T-helper 17 cell (primary cell): ENCODE results near the gene ITIH5. TPM values are rescaled to one million over a fixed set of nuclear protein-coding genes. Genes with fewer than 3 reads are reported as not detected.

Experiments used
- ATAC-seq: fragments of 150-1000 bp; cut with Tn5 transposase; 2 replicates; pipeline ENCODE4 v1.10.0; 2021; ENCODE audit warnings: mild to moderate bottlenecking, moderate library complexity
- DNase-seq, 3 donors: peaks; one replicate each; pipeline versions ENCODE4 v3.0.0 to v3.0.0-alpha.2; 2020 to 2021
- H3K9me3 ChIP-seq: one replicate; pipeline ENCODE4 v1.7.0; 2013; ENCODE audit warnings: low read length, mild to moderate bottlenecking; ENCODE audit not compliant: control insufficient read depth, poor library complexity, severe bottlenecking
- H3K27ac Mint-ChIP-seq: one replicate; pipeline ENCODE4 v1.8.0; 2022; ENCODE audit warnings: mild to moderate bottlenecking, moderate library complexity, mixed read lengths
- H3K27me3 Mint-ChIP-seq: one replicate; pipeline ENCODE4 v1.8.0; 2022; ENCODE audit warnings: mixed read lengths
- H3K36me3 Mint-ChIP-seq: one replicate; pipeline ENCODE4 v1.8.0; 2022; ENCODE audit warnings: low read depth, mixed read lengths
- H3K4me1 Mint-ChIP-seq: one replicate; pipeline ENCODE4 v1.8.0; 2022; ENCODE audit warnings: mild to moderate bottlenecking, mixed read lengths
- H3K4me3 Mint-ChIP-seq: one replicate; pipeline ENCODE4 v1.8.0; 2022; ENCODE audit warnings: mild to moderate bottlenecking, moderate library complexity, mixed read lengths
- total RNA-seq, 4 donors: library from RNA in 2 of 4; stranded (reverse) in 2 of 4; gene quantifications; one replicate each; pipeline ENCODE4 v1.2.3 and lab custom pipeline; 2022 to 2026

The ITIH5 gene
- total RNA-seq, 2 donors from 2014 or later = not detected

DNA sequence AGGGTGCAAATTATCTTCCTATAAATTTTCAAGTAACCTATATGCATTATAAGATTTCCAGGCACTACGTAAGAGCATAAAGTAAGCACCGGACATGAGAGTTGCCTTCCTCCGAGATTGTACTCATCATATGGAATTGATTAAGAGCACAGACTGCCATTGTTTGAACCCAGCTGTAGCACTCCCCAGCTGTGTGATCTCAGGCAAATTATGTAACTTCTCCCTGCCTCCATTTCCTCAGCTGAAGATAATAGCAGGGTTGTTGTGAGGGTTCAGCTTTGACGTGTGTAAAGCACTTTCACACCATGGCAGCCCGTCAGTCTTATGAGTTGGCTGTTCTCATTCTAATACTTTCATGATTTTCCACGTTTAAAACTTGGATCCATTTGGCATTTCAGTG lies 122.6 kb downstream of the ITIH5 start:
- ATAC-seq = no peak
- Mint-ChIP-seq H3K27ac (no peak overlapping the region), H3K4me3 (no peak overlapping the region)

DNA sequence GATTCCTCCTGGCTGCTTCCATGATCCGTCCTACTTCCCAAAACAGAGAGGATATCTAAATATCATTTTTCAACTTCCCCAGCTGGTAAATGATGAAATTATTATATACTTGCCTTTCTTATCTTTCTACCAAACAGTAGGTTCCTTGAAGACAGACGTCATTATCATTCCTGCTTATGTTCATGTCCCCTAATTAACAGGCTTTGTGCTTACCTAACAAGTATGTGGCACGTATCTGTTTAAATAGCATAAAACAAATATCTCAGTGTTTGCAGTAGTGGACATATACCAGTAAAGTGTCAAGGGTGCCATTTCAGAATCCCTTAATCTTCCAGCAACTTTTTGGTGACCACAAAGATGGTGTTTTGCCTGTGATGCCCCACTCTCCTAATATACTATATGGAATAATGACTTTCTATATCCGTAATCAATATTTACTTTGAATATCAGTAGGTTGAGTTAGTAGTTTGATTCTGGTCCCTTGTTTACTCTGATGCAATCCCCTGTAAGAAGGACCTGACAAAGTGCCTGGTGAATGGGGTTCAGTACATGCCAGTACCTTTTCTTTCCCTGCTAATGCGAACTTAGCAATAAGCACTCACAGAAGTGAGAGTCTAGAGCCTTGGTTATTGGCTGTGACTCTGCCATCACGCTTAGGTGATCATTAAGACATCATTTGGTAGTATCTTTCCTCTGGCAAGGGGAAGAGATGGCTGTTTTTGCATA lies 124.4 kb downstream of the ITIH5 start:
- ATAC-seq (no peak), DNase-seq (no peak)
- no peaks in the 10 kb centered on the region for H3K9me3 ChIP-seq
- no peaks in the 10 kb centered on the region for H3K36me3 Mint-ChIP-seq
- H3K4me1 Mint-ChIP-seq = peaks cover 5% of the 10 kb centered on the region
- no peak overlapping the region for H3K27ac Mint-ChIP-seq
- H3K4me3 Mint-ChIP-seq = no peak overlapping the region
- peaks cover 6% of the 10 kb centered on the region for H3K27me3 Mint-ChIP-seq

More for the DNA sequence above, 122.6 kb downstream of the ITIH5 start:
- Mint-ChIP-seq H3K27me3 (peaks cover 16% of the 10 kb centered on the region), H3K36me3 (no peaks in the 10 kb centered on the region), H3K4me1 (peaks cover 7% of the 10 kb centered on the region)
- no peak for DNase-seq
- no peaks in the 10 kb centered on the region for H3K9me3 ChIP-seq

DNA sequence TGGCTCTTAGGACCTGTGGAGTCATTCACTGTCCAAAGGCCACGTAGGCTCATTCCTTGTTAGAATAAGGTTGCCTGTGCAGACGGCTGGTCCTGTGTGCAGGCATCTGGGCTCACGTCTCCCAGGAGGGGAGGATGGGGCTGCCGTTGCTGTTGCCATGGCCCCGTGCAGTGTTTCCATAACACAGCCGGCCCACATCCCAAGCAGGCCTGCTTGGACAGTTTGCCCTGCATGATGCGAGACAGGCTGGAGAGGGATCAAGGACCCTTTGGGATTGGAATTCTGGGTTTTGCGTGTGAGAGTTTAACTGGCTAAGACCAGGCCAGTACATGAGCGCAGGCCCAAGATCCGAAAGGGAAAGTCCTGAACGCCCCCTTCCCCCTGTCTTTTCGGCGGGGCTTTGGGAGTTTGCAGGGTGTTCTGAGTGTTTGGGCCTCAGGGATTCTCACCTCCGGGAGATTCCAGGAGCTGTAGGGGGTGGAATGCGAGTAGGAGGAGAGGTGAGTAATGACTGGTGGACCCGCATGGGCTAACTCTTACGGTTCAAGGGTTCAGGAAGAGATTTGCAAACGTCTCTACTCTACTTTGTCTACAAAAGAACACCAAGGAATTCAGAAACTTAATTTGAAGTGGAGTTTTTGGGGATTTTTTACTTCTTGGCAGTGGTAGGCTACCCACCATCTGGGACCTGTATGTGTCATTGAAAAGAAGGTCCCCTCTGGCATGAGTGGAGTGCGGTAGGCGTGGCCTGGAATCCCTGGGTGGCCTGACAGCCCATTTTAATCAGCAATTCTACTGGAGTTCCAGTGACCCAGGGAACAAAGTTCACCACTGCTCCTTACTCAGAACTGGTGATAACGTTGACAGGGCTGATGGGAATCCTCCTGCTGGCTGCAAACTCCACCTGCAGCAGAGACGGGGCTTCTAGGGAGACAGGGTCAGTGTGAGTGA lies 125.4 kb downstream of the ITIH5 start:
- Mint-ChIP-seq H3K4me3 (no peak overlapping the region), H3K27ac (no peak overlapping the region), H3K4me1 (peaks cover 5% of the 10 kb centered on the region), H3K36me3 (no peaks in the 10 kb centered on the region), H3K27me3 (peaks cover 6% of the 10 kb centered on the region)
- DNase-seq (no peak), ATAC-seq (no peak)
- H3K9me3 ChIP-seq = no peaks in the 10 kb centered on the region

DNA sequence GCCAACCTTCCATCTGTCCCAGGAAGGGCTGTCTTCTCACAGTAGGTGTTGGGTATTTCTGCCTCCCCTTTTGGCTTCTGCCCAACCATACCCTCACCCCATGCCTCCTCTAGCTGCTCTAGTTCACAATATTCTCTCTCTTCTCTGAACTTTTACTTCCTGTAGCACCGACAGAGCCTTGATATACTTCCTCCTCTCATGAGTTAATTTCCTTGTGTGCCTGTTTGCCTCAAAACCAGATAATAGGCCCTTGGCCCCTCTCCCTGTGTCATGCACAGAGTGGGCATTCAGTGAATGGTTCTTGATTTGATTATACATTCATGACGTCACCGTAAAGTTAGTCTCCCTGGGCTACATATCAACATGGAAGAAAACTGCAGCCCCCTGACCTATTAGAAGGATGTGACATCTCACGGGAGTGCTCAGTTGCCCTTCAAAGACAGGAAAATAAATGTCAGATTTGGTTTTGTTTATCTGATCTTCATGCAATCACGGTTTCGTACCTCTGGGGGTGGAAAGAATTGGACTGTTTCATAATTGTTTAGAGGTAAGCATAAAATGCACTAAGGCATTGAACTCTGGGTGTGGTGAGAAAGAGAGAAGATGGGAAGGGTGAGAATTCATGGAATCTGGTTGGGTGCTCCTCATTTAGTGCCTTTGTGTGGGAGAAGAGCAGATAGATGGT lies 127.7 kb downstream of the ITIH5 start:
- Mint-ChIP-seq H3K27me3 (peaks cover 9% of the 10 kb centered on the region), H3K4me3 (no peak overlapping the region), H3K36me3 (no peaks in the 10 kb centered on the region), H3K27ac (no peak overlapping the region), H3K4me1 (peaks cover 5% of the 10 kb centered on the region)
- no peak for DNase-seq
- H3K9me3 ChIP-seq = no peaks in the 10 kb centered on the region
- ATAC-seq = no peak

DNA sequence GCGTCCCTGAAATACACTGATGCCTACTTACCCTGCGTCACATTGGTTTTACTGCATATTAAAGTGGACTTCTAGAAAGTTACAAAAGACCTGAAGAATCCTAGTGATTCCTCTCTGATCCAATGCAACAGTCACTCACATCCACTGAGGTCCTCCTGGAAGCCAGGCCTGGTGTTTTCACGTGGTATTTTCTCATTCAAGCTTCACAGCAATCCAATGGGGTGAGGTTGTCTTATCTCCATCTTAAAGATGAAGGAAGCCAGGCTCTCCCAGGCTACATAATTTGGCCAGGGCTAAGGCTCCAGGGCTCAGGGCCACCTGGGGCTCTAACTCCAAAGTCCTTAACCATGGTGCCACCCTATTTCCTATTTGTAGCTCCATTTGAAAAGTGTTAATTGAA lies 129.6 kb downstream of the ITIH5 start:
- H3K9me3 ChIP-seq = no peaks in the 10 kb centered on the region
- peaks cover 6% of the 10 kb centered on the region for H3K4me1 Mint-ChIP-seq
- H3K27ac Mint-ChIP-seq = no peak overlapping the region
- no peak overlapping the region for H3K4me3 Mint-ChIP-seq
- ATAC-seq (no peak), DNase-seq (no peak)
- H3K27me3 Mint-ChIP-seq = peaks cover 11% of the 10 kb centered on the region
- H3K36me3 Mint-ChIP-seq = no peaks in the 10 kb centered on the region

DNA sequence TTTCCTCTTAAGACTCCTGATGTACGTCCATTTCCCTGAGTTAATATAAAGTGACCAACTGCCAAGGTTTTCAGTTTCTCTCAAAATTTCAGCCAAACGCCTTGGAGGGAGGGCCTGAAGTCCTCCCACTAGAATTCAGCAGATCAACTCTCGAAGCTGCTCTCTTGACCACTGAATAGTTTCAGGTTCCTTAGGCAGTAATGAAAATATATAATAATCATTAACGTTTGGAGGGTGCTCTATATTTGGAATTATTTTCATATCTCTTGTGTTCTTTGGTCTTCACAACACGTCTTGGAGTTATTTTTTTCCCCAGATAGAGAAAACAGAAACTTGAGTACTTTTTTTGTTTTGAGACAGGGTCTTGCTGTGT lies 132.3 kb downstream of the ITIH5 start:
- no peaks in the 10 kb centered on the region for H3K9me3 ChIP-seq
- H3K36me3 Mint-ChIP-seq = no peaks in the 10 kb centered on the region
- DNase-seq (no peak), ATAC-seq (no peak)
- H3K27me3 Mint-ChIP-seq = peaks cover 24% of the 10 kb centered on the region
- H3K4me1 Mint-ChIP-seq = peaks cover 5% of the 10 kb centered on the region
- no peak overlapping the region for H3K4me3 Mint-ChIP-seq
- no peak overlapping the region for H3K27ac Mint-ChIP-seq

DNA sequence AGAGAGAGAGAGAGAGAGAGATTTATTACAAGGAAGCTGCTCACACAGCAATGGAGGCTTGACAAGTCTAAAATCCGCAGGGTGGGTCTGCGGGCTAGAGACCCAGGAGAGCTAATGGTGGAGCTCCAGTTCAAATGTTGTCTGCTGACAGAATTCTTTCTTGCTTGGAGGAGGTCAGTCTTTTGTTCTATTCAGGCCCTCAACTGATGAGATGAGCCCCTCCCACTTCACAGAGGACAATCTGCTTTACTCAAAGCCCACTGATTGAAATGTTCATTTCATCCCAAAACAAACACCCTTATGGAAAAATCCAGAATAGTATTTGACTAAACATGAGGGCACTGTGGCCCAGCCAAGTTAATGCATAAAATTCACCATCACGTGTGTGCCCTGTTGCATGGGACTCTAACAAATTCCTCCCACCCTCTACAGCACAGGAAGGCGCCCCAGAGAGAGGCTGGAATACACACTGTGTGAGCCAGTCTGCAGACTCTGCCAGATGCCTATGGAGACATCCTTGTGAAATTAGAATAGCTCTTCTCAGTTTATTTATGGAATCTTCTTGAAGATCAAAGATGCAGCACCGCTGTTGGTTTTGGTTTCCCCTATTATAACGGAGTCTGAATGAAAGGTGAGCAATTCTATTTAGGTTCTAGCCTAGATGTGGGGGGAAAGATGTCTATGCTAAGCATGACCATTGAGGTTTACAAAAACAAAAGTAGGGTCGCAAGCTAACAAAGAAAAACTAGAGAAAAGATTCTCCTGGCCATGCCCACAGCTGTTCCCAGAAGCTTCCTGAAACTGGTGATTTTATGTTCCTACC lies 132.9 kb downstream of the ITIH5 start:
- ATAC-seq = no peak
- Mint-ChIP-seq H3K4me3 (no peak overlapping the region), H3K27me3 (peaks cover 24% of the 10 kb centered on the region)

DNA sequence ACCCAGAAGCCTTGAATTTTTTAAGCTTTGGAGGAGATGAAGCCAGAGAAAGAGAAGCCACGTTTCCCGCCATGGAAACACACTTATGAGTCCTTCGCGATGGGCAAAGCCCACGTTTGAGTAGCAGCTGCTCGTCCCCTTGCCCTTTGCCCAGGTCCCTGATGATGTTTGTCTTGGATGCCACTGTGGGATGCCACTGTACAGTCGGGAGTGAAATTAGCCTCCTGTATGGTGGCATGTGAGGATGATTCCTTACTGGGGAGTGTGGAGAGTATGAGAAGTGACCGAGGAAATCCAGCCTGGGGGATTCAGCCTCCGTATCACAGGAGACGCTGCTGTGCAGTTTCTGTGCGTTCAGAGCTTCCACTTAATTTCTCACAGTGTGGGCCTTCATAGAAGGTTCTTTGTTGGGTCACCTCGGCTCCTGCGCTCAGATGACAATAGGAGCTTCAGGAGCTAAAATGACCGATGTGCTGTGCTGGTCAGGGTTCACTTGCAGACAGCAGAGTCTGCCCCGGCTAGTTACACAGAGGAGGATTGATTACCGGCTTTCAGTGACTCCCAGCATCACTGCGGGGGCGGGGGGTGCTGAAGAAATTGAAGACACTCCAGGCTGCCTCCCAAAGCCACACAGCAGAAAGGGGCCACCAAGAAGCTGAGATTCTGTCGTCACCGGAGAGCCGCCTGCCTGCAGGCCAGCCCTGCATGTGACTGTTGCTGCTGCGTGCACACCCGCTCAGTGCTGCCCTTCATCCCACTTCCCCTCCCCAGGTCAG lies 133.9 kb downstream of the ITIH5 start:
- peaks cover 2% of the 10 kb centered on the region for H3K4me1 Mint-ChIP-seq
- DNase-seq (no peak), ATAC-seq (no peak)
- H3K9me3 ChIP-seq = no peaks in the 10 kb centered on the region
- no peak overlapping the region for H3K4me3 Mint-ChIP-seq
- H3K27me3 Mint-ChIP-seq = peaks cover 24% of the 10 kb centered on the region
- no peak overlapping the region for H3K27ac Mint-ChIP-seq
- no peaks in the 10 kb centered on the region for H3K36me3 Mint-ChIP-seq

More for the DNA sequence above, 132.9 kb downstream of the ITIH5 start:
- H3K27ac Mint-ChIP-seq = no peak overlapping the region
- no peaks in the 10 kb centered on the region for H3K36me3 Mint-ChIP-seq
- H3K9me3 ChIP-seq = no peaks in the 10 kb centered on the region
- no peak for DNase-seq
- H3K4me1 Mint-ChIP-seq = peaks cover 2% of the 10 kb centered on the region

DNA sequence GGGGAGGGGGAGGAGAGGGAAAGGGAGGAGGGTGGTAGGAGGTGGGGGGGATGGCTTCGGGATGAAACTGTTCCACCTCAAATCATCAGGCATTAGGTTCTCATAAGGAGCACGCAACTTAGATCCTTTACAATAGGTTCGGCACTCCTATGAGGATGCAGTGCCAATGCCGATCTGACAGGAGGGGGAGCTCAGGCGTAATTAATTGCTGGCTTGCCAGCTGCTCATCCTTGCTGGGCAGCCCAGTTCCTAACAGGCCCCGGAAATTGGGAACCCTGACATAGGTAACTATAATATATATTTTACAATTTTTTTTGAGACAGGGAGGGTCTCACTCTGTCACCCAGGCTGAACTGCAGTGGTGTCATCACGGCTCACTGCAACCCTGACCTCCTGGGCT lies 137.1 kb downstream of the ITIH5 start:
- Mint-ChIP-seq H3K4me1 (peaks cover 11% of the 10 kb centered on the region), H3K4me3 (no peak overlapping the region), H3K27ac (no peak overlapping the region), H3K27me3 (peaks cover 35% of the 10 kb centered on the region), H3K36me3 (no peaks in the 10 kb centered on the region)
- no peak for ATAC-seq
- no peak for DNase-seq
- H3K9me3 ChIP-seq = no peaks in the 10 kb centered on the region

DNA sequence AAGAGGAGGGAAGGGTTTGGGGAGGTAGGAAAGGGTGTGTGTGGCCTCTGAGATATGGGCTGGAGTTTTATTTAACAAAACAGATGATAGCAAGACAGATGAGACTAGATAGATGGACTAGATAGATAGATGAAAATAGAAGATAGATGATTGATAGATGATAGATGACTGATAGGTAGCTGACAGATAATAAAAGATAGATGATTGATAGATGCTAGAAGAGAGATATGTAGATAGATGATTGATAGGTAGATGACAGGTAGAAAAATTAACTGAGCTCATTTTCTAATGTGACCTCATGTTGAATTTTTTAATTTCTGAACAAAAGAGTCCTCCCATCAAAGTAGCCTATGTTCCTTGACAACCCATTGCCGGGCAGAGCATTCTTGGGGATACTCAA lies 139.3 kb downstream of the ITIH5 start:
- ATAC-seq = no peak
- Mint-ChIP-seq H3K27me3 (peaks cover 28% of the 10 kb centered on the region), H3K36me3 (no peaks in the 10 kb centered on the region), H3K27ac (no peak overlapping the region), H3K4me3 (no peak overlapping the region), H3K4me1 (peaks cover 10% of the 10 kb centered on the region)
- no peak for DNase-seq
- no peaks in the 10 kb centered on the region for H3K9me3 ChIP-seq

DNA sequence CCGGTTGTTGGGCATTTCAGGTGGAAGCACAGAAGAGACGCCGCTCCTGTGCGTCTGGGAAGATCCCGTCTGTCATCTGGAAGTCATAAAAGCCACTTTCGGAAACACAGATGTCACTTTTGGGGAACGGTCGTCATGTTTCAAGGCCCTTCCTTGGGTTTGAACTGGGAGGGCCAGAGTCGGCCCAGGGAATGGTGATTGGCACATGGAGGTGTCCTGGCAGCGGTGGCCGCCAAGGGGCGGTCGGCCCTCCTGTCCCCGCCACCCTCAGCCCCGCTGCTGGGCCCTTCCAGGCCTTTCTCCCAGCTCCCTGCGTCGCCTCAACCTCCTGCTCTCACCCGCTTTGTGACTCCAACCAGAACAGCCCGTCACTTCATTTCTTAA lies 140.8 kb downstream of the ITIH5 start:
- peaks cover 13% of the 10 kb centered on the region for H3K4me1 Mint-ChIP-seq
- no peak overlapping the region for H3K27ac Mint-ChIP-seq

More for the DNA sequence above, 140.8 kb downstream of the ITIH5 start:
- Mint-ChIP-seq H3K4me3 (no peak overlapping the region), H3K36me3 (no peaks in the 10 kb centered on the region), H3K27me3 (peaks cover 19% of the 10 kb centered on the region)
- DNase-seq (no peak), ATAC-seq (no peak)
- H3K9me3 ChIP-seq = no peaks in the 10 kb centered on the region
